Measurements from ENCODE around the gene TUBG2. TPM values are rescaled to one million over a fixed set of nuclear protein-coding genes. Genes with fewer than 3 reads are reported as not detected.
A peak's percentile ranks its signal among the peaks of the same experiment; 100 is the strongest.
"Not testable (repeated sequence)": the region's sequence is repeated elsewhere in the genome, so short reads cannot be mapped to it uniquely, and the experiment has no call there.

Gene TUBG2
- total RNA-seq, 1 experiment from 2014 or later: 28.3 TPM

DNA sequence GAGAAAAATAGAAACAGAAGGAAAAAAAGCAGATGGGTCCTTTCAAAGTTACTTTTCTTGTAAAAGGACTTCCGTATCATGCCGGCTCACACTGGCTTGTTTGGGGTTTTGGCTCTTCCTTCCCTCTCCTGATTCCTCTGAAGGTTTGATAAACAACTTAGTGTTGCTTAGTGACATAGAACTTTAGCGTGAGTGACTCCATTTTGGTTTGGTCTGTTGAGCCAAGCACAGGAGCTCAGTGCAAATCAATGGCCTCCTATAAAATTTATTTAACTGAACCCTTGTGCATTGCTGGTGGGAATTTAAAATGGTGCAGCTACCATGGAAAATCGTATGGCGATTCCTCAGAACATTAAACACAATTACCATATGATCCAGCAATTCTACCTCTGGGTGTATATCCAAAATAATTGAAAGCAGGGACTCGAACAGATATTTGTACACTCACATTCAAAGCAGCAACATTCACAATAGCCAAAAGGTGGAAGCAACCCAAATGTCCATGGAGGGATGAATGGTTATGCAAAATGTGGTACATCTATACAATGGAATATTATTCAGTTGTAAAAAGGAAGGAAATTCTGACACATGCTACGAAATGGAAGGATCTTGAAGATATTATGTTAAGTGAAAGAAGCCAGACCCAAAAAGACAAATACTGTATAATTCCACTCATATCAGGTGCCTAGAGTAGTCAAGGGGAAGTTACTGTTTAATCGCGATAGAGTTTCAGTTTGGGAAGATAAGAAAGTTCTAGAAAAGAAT is 1.1 kb upstream of the TUBG2 start:
- Histone ChIP-seq H3K4me3 (peak overlapping the region; percentile 70), H3K4me1 (replicated peaks; ENCODE audit: insufficient read depth) (peaks cover 41% of the 10 kb centered on the region), H3K9me3 (ENCODE audit: insufficient read depth, low read depth) (no peaks in the 10 kb centered on the region), H2AFZ (no peak overlapping the region; the same call in 1 of the 2 replicates), H3K27me3 (ENCODE audit: insufficient read depth, low read depth) (no peaks in the 10 kb centered on the region), H3K9me2 (ENCODE audit: insufficient read depth) (no peaks in the 10 kb centered on the region), H3K79me2 (ENCODE audit: low read depth) (no peaks in the 10 kb centered on the region), H3K36me3 (ENCODE audit: low read depth) (no peaks in the 10 kb centered on the region), H3F3A (ENCODE audit: insufficient read depth, low read depth) (peaks cover 47% of the 10 kb centered on the region), H4K20me1 (ENCODE audit: insufficient read depth) (no peaks in the 10 kb centered on the region), H3K27ac (no peak overlapping the region), H3K4me2 (peak overlapping the region; percentile 100; the same call in 1 of the 2 replicates)
- no peak for TF ChIP-seq EZH2 (IDR thresholded peaks at IDR 0.05; ENCODE audit: low read depth)
- TF ChIP-seq, protein P1, sequence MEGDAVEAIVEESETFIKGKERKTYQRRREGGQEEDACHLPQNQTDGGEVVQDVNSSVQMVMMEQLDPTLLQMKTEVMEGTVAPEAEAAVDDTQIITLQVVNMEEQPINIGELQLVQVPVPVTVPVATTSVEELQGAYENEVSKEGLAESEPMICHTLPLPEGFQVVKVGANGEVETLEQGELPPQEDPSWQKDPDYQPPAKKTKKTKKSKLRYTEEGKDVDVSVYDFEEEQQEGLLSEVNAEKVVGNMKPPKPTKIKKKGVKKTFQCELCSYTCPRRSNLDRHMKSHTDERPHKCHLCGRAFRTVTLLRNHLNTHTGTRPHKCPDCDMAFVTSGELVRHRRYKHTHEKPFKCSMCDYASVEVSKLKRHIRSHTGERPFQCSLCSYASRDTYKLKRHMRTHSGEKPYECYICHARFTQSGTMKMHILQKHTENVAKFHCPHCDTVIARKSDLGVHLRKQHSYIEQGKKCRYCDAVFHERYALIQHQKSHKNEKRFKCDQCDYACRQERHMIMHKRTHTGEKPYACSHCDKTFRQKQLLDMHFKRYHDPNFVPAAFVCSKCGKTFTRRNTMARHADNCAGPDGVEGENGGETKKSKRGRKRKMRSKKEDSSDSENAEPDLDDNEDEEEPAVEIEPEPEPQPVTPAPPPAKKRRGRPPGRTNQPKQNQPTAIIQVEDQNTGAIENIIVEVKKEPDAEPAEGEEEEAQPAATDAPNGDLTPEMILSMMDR (conservative IDR thresholded peaks at IDR 0.05): no peak
- POLR2A ChIA-PET (ENCODE audit: unreplicated experiment): no interaction called here
- intact Hi-C loops (cut with micrococcal nuclease; ENCODE audit: unreplicated experiment): loop anchor here (5.0 kb wide), 1 partner anchor 36 kb away; no protein-coding TSS in a partner anchor
- no peak for DNase-seq
- no TSS peak for BruUV-seq (replicated peaks)
- CTCF ChIA-PET: interaction anchor here (0.7 kb wide), 1 partner anchor 11 kb away, joined by 10 read pairs; no protein-coding TSS in a partner anchor

DNA sequence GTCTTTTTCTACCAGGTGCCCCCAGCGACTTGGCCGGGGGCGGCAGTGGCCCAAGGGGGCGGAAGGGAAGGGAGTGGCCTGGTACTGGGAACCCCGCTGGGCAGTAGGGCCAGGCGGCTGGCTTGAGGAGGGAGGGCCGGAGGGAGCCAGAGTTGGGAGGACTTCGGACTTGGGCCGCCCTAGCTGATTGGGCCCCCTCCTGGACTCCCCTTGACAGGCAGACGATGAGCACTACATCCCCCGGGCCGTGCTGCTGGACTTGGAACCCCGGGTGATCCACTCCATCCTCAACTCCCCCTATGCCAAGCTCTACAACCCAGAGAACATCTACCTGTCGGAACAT is 819 bp downstream of the TUBG2 start:
- CTCF ChIA-PET; DNase-seq; H3K9me2 ChIP-seq (ENCODE audit: insufficient read depth); BruUV-seq (replicated peaks); H3K9me3 ChIP-seq (ENCODE audit: insufficient read depth, low read depth); POLR2A ChIA-PET (ENCODE audit: unreplicated experiment); H3K79me2 ChIP-seq (ENCODE audit: low read depth); H4K20me1 ChIP-seq (ENCODE audit: insufficient read depth); H3K27me3 ChIP-seq (ENCODE audit: insufficient read depth, low read depth); H3K36me3 ChIP-seq (ENCODE audit: low read depth): not testable (repeated sequence)
- Histone ChIP-seq H3F3A (ENCODE audit: insufficient read depth, low read depth) (peaks cover 47% of the 10 kb centered on the region), H3K4me1 (replicated peaks; ENCODE audit: insufficient read depth) (peaks cover 41% of the 10 kb centered on the region), H3K4me3 (peak overlapping the region; percentile 70; the same call in 1 of the 2 replicates), H2AFZ (peak overlapping the region; percentile 79), H3K27ac (peak overlapping the region; percentile 49; the same call in 1 of the 2 replicates), H3K4me2 (peak overlapping the region; percentile 100)
- intact Hi-C loops (cut with micrococcal nuclease; ENCODE audit: unreplicated experiment): loop anchor here (5.0 kb wide), 1 partner anchor 38 kb away; no protein-coding TSS in a partner anchor

DNA sequence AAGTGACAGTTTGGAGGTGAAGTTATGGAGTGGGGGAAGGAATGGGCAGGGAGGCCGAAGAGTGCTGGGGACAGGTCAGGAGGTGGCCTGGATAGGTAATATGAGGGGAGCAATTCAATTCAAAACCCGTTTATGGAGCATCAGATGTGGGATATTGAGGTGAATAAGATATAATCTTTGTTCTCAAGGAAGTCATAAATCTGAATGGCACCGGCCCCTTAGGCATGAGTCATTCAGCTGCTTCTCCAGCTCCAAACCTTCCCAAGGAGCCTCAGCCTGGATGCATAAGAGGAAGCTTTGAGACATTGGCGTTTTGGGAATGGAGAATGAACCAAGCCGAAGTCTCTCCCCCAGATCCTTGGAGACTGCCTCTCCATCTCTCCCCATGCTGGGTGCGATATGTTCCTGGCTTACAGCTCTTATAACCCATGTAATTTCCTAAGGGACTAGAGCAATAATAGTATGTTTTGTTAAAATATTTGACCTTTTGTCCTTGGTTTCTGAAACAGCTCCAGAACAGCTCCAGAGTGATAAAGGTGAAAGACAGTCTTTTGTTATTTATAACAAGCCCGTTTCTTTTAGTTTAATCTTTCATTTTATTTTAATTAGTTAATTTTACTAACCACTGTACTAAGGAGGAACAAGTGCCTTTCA is 1.7 kb downstream of the TUBG2 start:
- no peaks in the 10 kb centered on the region for H3K36me3 ChIP-seq (ENCODE audit: low read depth)
- no peaks in the 10 kb centered on the region for H3K27me3 ChIP-seq (ENCODE audit: insufficient read depth, low read depth)
- H3K27ac ChIP-seq: peak overlapping the region; percentile 49
- H3K4me2 ChIP-seq: peak overlapping the region; percentile 59
- H3K4me3 ChIP-seq: no peak overlapping the region; the same call in 1 of the 2 replicates
- H2AFZ ChIP-seq: no peak overlapping the region
- no peaks in the 10 kb centered on the region for H4K20me1 ChIP-seq (ENCODE audit: insufficient read depth)
- DNase-seq: peak; percentile 50 to 82
- H3K79me2 ChIP-seq (ENCODE audit: low read depth): no peaks in the 10 kb centered on the region
- BruUV-seq (replicated peaks): no TSS peak
- H3F3A ChIP-seq (ENCODE audit: insufficient read depth, low read depth): peaks cover 38% of the 10 kb centered on the region
- intact Hi-C loops (cut with micrococcal nuclease; ENCODE audit: unreplicated experiment): no loop called here
- CTCF ChIA-PET: interaction anchor here (0.7 kb wide), 1 partner anchor 728 kb away, joined by 3 read pairs; no protein-coding TSS in a partner anchor
- TF ChIP-seq, protein P1 (conservative IDR thresholded peaks at IDR 0.05): no peak
- TF ChIP-seq EZH2 (IDR thresholded peaks at IDR 0.05; ENCODE audit: low read depth): no peak
- H3K9me2 ChIP-seq (ENCODE audit: insufficient read depth): no peaks in the 10 kb centered on the region
- POLR2A ChIA-PET (ENCODE audit: unreplicated experiment): interaction anchor here (0.6 to 1.1 kb wide), 2 partner anchors 43 to 62 kb away, joined by 3 to 7 read pairs; no protein-coding TSS in a partner anchor
- H3K4me1 ChIP-seq (replicated peaks; ENCODE audit: insufficient read depth): peaks cover 33% of the 10 kb centered on the region
- H3K9me3 ChIP-seq (ENCODE audit: insufficient read depth, low read depth): no peaks in the 10 kb centered on the region

Measured in PC-9 (cell line).